Kidney tubule cell (primary cell): ENCODE data around the gene PKD1.
A peak's percentile ranks its signal among the peaks of the same experiment; 100 is the strongest.
"Not testable (repeated sequence)": the region's sequence is repeated elsewhere in the genome, so short reads cannot be mapped to it uniquely, and the experiment has no call there.

Experiments
- DNase-seq: peaks from one replicate; pipeline ENCODE4 v3.0.0-alpha.2; 2018; ENCODE audit warnings: low spot score

The PKD1 gene

DNA sequence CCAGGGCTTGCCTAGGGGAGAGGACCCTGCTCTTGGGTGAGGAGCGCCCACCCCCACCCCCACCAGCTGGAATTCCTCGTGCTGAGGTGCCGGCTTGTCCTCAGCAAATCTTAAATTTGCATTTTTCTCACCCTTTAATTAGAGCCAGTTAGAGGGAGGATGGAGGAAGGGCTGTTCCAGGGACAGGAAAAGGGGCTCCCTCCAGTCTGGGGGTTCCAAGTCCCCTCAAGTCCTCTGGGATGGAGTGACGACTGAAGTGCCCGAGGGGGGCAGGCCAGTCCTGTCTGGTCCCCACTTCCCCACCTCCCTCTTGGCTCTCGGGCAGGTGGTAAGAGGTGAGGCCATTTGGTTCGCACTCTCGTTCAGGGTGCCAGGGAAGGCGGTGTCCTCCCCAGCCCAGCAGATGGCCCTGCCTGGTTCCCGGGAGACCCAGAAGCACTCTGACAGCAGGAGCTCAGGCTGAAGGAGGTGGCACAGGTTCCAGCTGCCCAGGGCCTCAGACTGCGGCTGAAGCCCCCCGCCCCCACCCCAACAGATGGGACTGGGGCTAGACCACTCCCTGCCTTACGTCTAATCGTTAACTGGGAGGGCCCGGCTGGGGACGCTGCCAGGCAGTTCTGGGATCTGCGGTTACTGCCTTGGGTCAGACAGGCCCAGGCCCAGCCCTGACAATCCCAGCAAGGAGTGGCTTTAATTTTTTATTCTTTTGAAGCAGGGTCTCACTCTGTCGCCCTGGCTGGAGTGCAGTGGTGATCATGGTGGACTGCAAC, 14.9 kb upstream of the PKD1 start:
- peak; percentile 44 for DNase-seq

DNA sequence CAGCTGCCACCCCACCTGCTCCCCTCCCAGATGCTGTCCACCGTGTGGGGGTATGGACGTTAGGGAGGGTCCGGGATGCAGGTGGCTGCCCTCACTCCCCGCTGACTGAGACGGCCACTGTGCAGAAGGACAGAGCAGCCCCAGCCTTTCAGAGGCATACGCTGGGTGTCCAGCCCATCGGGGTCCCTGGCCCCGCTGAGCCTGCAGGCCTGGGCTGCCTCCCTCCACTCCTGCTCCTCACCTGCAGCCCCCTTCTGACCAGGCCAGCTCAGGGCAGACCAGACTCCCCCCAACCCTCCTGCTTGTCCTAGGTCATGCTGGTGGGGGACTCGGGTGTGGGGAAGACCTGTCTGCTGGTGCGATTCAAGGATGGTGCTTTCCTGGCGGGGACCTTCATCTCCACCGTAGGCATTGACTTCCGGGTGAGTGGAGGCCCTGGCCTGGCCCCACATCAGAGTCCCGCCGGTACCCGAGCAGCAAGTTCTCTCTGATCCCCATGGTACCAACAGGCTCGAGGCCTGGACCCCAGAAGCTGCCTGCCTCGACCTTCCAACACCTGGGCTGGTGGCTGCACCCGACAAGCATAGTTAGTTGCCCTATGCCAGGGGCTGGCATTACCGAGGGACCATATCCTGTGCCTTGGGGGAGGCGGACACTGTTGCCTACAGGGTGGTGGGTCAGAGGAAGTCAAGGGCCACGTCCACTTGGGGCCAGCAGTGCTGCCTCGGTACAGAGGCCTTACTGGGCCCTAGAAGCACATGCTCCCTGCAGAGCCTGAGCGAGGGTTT, 14.1 kb upstream of the PKD1 start:
- DNase-seq = peak; percentile 22

DNA sequence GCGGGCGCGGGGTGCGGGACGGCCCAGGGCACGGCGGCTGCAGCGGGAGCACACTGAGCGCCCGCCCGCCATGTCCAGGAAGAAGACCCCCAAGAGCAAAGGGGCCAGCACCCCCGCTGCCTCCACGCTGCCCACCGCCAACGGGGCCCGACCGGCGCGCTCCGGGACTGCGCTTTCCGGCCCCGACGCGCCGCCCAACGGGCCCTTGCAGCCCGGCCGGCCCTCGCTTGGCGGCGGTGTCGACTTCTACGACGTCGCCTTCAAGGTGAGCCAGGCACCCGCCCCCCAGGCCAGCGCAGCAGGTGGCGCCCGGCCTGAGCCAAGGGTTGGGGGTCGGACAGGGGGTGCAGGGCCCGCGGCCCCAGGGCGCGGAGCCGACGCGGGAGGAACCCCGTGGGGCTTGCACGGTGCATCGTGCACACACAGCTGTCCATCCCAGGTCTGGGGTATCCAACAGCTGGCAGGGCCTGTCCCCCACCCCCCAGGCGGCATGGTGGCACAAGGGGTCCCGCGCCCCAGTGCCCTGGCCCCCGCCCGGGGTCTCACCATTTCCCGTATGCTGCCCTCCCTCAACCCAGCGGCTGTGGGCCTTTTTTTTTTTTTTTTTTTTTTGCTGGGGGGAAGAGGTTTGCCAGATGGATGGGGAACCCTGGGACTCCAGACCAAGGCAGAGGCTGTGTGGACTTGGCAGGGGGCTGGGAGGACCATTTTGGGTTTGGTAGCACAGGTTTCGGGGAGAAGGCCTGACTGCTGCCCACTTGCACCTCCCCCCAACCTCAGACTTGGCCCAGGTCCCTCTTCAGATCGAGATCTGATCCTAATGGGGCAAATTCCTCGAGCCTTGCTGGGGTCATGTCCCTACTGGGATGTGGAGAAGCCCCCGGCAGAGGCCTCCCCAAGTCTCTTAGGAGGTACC, 13.3 kb upstream of the PKD1 start:
- peak; percentile 42 for DNase-seq

GRCh38 chr16:2147981-2148671, 12.4 kb upstream of the PKD1 start, which contains the start of gene RAB26:
Gene RAB26, plus strand, starts transcription at chr16:2148625. Its CDS starts 159 bp downstream, at chr16:2148784.
- DNase-seq = peak; percentile 83

DNA sequence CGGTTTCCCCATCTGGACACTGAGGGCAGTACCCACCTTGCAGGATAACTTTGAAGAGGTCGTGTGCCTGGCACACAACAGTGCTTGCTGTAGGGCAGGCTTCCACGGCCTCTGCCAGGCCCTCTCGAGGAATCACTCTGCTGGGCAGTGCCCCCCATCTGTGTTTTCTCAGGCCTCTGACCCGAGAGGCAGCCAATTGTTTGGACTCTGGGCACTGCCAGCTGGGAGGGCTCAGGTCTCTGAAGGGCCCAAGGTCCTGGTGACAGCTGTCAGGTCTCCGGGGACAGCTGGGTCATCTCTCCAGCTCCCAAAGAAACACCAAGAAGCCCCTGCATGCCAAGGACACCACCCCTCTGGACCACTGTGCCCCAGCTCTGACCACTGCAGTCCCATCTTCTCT, 11.7 kb upstream of the PKD1 start:
- DNase-seq = no peak

DNA sequence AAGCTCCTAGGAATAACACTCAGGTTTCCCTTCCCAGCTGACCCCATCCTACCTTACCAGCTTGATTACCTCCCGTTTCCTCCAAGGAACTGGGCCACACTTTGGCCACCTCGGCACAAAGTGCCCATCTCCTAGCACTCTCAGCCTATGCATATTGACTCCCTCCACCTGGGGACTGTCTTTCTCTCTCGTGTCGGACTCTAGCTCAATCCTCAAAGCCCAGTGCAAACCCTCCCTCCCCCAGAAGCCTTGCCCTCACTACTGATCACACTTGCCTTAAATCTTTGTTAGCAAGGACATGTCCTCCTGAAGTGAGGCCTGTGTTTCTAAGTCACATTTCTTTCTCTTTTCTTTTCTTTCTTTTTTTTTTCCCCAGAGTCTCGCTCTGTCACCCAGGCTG, 10.1 kb upstream of the PKD1 start:
- no peak for DNase-seq

GRCh38 chr16:2143878-2144485, 8.3 kb upstream of the PKD1 start:
- DNase-seq = no peak

- DNase-seq = peak; percentile 68
Measured at GRCh38 chr16:2142942-2143877, 7.5 kb upstream of the PKD1 start.

DNA sequence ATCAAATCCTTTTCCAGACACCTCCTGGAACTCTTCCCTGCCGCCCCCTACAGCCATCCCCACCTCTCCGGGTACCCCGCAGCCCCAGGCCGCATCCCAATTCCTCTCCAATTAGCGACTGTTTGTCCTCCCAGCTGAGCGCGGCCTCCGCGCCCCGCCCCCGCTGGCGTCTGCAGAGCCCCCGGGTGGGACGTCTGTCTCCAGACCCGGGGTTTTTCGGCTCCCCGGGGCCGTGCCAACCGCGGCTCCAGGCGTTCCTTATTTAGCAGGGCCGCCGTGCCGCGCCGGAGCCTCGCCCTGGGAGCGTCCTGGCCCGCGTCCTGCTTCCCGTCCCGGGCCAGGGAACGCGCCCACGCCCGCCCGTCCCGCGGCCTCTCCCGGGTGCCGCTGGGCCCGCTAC, 627 bp downstream of the PKD1 start:
- DNase-seq = not testable (repeated sequence)

GRCh38 chr16:2133797-2134196, 1.9 kb downstream of the PKD1 start:
- not testable (repeated sequence) for DNase-seq

- DNase-seq = not testable (repeated sequence)
Measured at GRCh38 chr16:2129890-2130447, 5.7 kb downstream of the PKD1 start.

DNA sequence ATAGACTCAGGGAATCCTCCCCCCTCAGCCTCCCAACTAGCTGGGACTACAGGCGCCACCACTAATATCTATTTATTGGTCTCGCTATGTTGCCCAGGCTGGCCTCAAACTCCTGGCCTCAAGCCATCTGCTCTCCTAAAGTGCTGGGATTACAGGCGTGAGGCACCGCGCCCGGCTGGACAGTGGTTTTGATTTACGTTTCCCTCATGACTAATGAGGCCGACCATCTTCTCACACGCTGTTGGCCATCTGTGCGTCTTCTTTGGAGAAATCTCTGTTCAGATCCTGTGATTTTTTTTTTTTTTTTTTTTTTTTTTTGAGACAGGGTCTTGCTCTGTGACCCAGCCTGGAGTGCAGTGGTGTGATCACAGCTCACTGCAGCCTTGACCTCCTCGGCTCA, 6.4 kb downstream of the PKD1 start:
- DNase-seq = not testable (repeated sequence)

DNA sequence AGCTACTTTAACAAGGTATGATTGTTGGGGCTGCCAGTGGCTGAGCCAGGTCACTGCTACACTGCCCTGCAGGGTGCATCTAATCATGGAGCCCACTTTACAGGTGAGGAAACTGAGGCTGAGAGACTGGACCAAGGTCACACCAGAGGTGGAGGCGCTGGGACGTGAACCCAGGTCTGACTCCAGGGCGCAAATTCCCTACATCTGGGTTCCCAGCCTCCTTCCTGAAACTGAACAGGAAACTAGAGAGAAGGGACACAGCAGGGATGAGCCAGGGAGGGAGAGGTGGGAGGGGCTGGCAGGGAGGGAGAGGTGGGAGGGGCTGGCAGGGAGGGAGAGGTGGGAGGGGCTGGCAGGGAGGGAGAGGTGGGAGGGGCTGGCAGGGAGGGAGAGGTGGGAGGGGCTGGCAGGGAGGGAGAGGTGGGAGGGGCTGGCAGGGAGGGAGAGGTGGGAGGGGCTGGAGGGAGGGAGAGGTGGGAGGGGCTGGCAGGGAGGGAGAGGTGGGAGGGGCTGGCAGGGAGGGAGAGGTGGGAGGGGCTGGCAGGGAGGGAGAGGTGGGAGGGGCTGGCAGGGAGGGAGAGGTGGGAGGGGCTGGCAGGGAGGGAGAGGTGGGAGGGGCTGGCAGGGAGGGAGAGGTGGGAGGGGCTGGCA, 7.9 kb downstream of the PKD1 start:
- DNase-seq = peak; percentile 56

DNA sequence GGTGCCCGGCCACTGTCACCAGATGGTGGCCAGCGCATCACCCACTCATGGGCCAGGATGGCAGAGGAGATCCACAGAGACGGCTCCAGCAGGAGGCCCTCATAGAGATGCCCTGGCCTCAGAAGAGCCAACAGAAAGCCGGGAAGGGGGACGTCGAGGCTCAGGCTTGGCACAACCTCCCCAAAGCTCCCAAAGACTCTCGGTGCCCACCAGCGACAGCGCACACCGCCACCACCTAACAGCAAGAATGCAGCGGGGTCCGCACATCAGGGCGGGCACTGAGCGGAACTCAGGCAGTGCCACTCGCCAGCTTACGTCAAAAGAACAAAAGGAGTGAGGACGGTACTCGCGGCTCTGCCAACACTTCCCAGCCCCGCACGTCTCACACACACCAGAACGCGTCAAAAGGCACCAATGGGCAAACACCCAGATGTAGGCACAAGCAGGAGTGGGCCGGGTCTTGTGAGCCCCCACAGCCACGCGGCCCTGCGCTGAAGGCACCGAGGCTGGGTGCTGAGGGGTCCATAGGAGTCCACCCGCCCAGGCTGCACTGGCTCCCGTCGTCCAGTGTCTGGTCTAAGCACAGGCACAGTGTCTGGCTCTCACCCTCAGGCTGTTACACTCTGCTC, 8.7 kb downstream of the PKD1 start:
- DNase-seq = not testable (repeated sequence)

DNA sequence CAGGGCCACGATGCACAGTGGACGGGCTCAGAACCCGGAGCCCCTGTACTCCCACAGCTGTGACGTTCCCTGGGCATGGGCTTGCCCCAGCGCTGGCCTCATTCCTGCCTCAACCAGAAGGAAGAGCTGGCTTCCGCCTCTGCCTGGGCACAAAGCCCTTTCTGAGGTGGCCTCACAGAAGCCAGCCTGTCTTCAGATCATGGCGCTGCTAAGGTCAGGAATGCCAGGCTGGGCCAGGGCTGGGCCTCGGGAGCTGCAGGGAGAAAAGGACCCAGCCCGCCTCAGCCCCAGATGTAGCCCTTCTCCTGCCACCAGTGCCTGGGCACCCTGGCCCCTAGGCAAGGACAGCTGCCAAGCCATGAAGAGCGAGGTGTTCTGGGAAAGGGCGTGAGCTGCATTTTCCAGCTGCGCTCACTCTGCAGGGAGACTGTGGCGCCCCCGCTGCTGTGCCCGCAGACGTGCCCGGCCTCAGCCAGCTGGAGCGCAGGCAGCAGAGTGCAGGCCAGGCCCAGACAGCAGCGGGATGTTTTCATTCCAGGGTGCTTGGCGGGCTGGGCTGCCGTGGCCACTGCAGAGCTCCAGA, 9.4 kb downstream of the PKD1 start:
- DNase-seq = not testable (repeated sequence)

GRCh38 chr16:2125609-2126008, 10.1 kb downstream of the PKD1 start:
- DNase-seq = not testable (repeated sequence)

GRCh38 chr16:2124694-2125444, 10.8 kb downstream of the PKD1 start:
- peak; percentile 39 for DNase-seq

- not testable (repeated sequence) for DNase-seq
Measured at GRCh38 chr16:2124377-2124693, 11.4 kb downstream of the PKD1 start.
